ENCODE measurements around the gene TMPRSS3.

The TMPRSS3 gene

GRCh38 chr21:42383331-42383730 is 12.5 kb downstream of the TMPRSS3 start:
- no peaks in the 10 kb centered on the region for H3K27me3 ChIP-seq (ENCODE audit: insufficient read depth, low read length, poor library complexity, severe bottlenecking)
- no peaks in the 10 kb centered on the region for H3F3A ChIP-seq (ENCODE audit: low read depth)
- no peaks in the 10 kb centered on the region for H3K79me2 ChIP-seq (ENCODE audit: insufficient read depth, low read length)
- TF ChIP-seq, protein P1, sequence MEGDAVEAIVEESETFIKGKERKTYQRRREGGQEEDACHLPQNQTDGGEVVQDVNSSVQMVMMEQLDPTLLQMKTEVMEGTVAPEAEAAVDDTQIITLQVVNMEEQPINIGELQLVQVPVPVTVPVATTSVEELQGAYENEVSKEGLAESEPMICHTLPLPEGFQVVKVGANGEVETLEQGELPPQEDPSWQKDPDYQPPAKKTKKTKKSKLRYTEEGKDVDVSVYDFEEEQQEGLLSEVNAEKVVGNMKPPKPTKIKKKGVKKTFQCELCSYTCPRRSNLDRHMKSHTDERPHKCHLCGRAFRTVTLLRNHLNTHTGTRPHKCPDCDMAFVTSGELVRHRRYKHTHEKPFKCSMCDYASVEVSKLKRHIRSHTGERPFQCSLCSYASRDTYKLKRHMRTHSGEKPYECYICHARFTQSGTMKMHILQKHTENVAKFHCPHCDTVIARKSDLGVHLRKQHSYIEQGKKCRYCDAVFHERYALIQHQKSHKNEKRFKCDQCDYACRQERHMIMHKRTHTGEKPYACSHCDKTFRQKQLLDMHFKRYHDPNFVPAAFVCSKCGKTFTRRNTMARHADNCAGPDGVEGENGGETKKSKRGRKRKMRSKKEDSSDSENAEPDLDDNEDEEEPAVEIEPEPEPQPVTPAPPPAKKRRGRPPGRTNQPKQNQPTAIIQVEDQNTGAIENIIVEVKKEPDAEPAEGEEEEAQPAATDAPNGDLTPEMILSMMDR (conservative IDR thresholded peaks at IDR 0.05; ENCODE audit: low read length), result no peak
- no peak for TF ChIP-seq EZH2phosphoT487 (IDR thresholded peaks at IDR 0.05; ENCODE audit: borderline replicate concordance)
- no peak overlapping the region for H3K9ac ChIP-seq (ENCODE audit: low read depth, low read length, poor library complexity, severe bottlenecking)
- H3K9me2 ChIP-seq (replicated peaks; ENCODE audit: low read depth, low read length), result no peaks in the 10 kb centered on the region
- H2AFZ ChIP-seq (ENCODE audit: low read length), result no peak overlapping the region
- H3K4me3 ChIP-seq (ENCODE audit: low read length, poor library complexity, severe bottlenecking), result no peak overlapping the region
- no peaks in the 10 kb centered on the region for H3K36me3 ChIP-seq (ENCODE audit: insufficient read depth, low read length)
- no peaks in the 10 kb centered on the region for H4K20me1 ChIP-seq (ENCODE audit: insufficient read depth, low read length, poor library complexity, severe bottlenecking)
- H3K4me1 ChIP-seq (ENCODE audit: insufficient read depth, low read length, poor library complexity, severe bottlenecking), result peaks cover 36% of the 10 kb centered on the region
- H3K9me3 ChIP-seq (ENCODE audit: insufficient read depth, low read depth, low read length), result peaks cover 14% of the 10 kb centered on the region; the same call in 1 of the 2 replicates
- H3K4me2 ChIP-seq (ENCODE audit: low read depth, low read length, poor library complexity, severe bottlenecking), result no peak overlapping the region

GRCh38 chr21:42382915-42383314 is 12.9 kb downstream of the TMPRSS3 start:
- Histone ChIP-seq H3K9me3 (ENCODE audit: insufficient read depth, low read depth, low read length) (peaks cover 14% of the 10 kb centered on the region; the same call in 1 of the 2 replicates), H3K4me2 (ENCODE audit: low read depth, low read length, poor library complexity, severe bottlenecking) (no peak overlapping the region), H3K4me1 (ENCODE audit: insufficient read depth, low read length, poor library complexity, severe bottlenecking) (peaks cover 33% of the 10 kb centered on the region), H3K9me2 (replicated peaks; ENCODE audit: low read depth, low read length) (no peaks in the 10 kb centered on the region), H3K4me3 (ENCODE audit: low read length, poor library complexity, severe bottlenecking) (no peak overlapping the region), H3K27me3 (ENCODE audit: insufficient read depth, low read length, poor library complexity, severe bottlenecking) (no peaks in the 10 kb centered on the region), H3K36me3 (ENCODE audit: insufficient read depth, low read length) (no peaks in the 10 kb centered on the region), H2AFZ (ENCODE audit: low read length) (no peak overlapping the region), H3F3A (ENCODE audit: low read depth) (no peaks in the 10 kb centered on the region), H4K20me1 (ENCODE audit: insufficient read depth, low read length, poor library complexity, severe bottlenecking) (no peaks in the 10 kb centered on the region), H3K9ac (ENCODE audit: low read depth, low read length, poor library complexity, severe bottlenecking) (no peak overlapping the region), H3K79me2 (ENCODE audit: insufficient read depth, low read length) (no peaks in the 10 kb centered on the region)
- TF ChIP-seq EZH2phosphoT487 (IDR thresholded peaks at IDR 0.05; ENCODE audit: borderline replicate concordance), result no peak

DNA sequence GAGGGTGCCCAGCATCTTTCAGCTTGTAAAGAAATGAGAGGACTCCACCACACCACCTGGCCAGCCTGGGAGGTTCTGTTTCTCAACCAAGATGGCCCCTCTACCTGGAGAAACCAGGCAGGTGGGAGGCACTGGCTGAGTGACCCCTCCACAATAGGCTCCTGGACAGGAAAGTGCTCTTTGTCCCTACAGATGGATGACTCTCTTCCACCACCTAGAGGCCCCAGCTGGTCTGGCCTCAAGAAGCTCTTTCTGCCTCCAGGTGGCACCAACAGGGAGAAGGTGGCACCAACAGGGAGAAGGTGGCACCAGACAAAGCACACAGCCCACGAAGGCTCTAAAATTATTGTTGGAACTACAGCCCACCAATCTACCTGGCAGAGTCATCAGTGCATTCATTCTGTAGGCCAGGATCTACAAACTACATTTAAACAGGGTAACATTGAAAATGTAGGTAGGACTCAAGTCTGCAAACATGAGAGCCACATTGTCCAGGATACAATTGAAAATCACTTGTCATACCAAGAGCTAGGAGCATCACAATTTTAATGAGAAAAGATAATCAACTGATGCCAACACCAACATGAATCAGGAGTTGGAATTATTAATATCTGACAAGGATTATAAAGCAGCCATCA is 14.4 kb downstream of the TMPRSS3 start:
- Histone ChIP-seq H4K20me1 (ENCODE audit: insufficient read depth, low read length, poor library complexity, severe bottlenecking) (no peaks in the 10 kb centered on the region), H2AFZ (ENCODE audit: low read length) (no peak overlapping the region), H3F3A (ENCODE audit: low read depth) (no peaks in the 10 kb centered on the region), H3K9me3 (ENCODE audit: insufficient read depth, low read depth, low read length) (peaks cover 14% of the 10 kb centered on the region; the same call in 1 of the 2 replicates), H3K4me2 (ENCODE audit: low read depth, low read length, poor library complexity, severe bottlenecking) (no peak overlapping the region), H3K36me3 (ENCODE audit: insufficient read depth, low read length) (no peaks in the 10 kb centered on the region), H3K9me2 (replicated peaks; ENCODE audit: low read depth, low read length) (no peaks in the 10 kb centered on the region), H3K4me3 (ENCODE audit: low read length, poor library complexity, severe bottlenecking) (no peak overlapping the region), H3K27me3 (ENCODE audit: insufficient read depth, low read length, poor library complexity, severe bottlenecking) (no peaks in the 10 kb centered on the region), H3K9ac (ENCODE audit: low read depth, low read length, poor library complexity, severe bottlenecking) (no peak overlapping the region), H3K4me1 (ENCODE audit: insufficient read depth, low read length, poor library complexity, severe bottlenecking) (peaks cover 24% of the 10 kb centered on the region), H3K79me2 (ENCODE audit: insufficient read depth, low read length) (no peaks in the 10 kb centered on the region)
- TF ChIP-seq, protein P1 (conservative IDR thresholded peaks at IDR 0.05; ENCODE audit: low read length), result peak; percentile 98
- no peak for TF ChIP-seq EZH2phosphoT487 (IDR thresholded peaks at IDR 0.05; ENCODE audit: borderline replicate concordance)
